ENCODE measurements around the gene ARL11. TPM values are rescaled to one million over a fixed set of nuclear protein-coding genes. Genes with fewer than 3 reads are reported as not detected.

ARL11 gene
- 1 to 10 TPM in 3 of 4 donors, not detected in 1; 1.5 to 6.1 (median 2.8) TPM for total RNA-seq

- no peak for TF ChIP-seq CTCF (IDR thresholded peaks at IDR 0.05; ENCODE audit: low read depth)
Measured at GRCh38 chr13:49627831-49628652, at the start of gene ARL11. ARL11 (plus strand) TSS chr13:49628507; CDS start chr13:49630448, 1,941 bp downstream.

DNA sequence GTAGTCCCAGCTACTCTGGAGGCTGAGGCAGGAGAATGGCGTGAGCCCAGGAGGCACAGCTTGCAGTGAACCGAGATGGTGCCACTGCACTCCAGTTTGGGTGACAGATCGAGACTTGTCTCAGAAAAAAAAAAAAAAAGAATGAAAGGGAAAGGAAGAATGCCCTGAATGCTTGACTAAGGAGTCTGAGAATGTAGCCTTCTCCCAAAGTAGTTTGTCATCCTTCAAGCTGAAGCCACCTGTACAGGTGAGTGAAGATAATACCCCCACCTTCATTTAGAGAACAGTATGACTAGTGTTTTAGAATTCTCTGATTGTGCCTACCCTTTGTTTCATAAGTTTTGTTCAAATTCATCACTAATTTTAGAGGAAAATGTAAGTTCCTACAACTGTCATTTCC lies 48.8 kb upstream of the ARL11 start:
- TF ChIP-seq CTCF (IDR thresholded peaks at IDR 0.05; ENCODE audit: low read depth) = no peak

- TF ChIP-seq CTCF (IDR thresholded peaks at IDR 0.05; ENCODE audit: low read depth) = no peak
Measured at GRCh38 chr13:49580980-49581680, 47.2 kb upstream of the ARL11 start.

DNA sequence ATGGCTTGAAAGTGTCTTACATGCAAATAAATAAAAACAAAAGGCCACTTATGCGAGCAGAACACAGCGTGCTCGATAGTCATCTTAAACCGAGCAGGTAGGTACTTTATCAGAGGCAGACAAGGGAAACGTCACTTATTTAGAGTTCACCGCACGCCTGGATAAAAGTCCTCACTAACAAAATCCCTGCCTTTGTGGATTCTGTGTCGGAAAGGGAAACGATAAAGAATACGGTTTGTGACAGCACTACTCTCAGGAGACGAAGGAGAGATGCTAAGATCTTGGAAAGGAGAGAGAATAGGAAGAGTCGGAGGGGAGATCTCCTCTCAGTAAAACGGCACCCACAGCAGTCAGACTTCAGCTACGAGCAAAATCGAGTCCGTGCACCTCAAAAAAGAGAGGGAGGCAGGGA lies 43.5 kb upstream of the ARL11 start:
- TF ChIP-seq CTCF (IDR thresholded peaks at IDR 0.05; ENCODE audit: low read depth) = no peak

DNA sequence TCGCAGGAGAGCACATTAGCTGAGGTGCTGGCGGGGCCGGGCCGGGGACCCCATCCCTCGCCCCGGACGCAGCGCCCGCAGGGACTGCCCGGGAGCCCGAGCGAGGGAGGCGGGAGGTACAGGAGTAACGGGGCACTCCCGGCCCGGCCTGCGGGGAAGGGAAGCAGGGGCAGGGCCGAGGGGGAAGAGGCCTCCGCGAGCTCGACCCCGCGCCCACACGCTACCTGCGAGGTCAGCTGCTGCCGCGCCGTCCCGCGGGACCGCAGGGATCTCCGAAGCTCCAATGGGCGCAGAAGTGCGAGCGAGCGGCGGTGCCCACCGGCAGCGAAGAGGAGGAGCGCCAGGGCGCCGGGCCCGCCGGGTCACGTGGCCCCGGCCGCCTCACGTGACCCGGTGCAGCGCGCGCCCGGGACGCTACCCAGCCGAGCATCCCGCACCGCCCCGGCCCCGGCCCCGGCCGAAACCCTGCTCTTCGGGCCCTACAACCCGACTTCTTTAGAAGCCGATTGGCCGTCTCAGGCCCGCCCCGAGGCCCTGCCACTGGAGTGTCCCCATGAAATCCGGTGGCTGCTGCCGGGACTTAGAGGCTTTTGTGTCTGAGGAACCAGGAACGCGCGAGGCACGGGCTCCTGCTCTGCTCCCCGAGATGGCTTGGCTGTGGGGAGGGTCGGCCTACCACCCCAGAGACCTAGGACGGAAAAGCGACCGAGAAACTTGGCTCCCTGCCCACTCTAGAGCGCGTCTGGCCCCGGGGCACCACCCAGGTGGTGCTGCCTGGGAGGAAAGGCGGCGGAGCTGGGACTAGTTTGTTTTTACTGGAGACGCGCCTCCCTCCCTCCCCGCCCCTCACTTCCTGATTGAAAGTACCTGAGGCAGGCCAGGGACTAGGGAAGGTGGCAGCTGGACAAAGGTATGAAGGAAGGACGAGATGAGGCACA lies 42.8 kb upstream of the ARL11 start, which contains the start of gene RCBTB1:
TSS of gene RCBTB1 (minus strand) at position 339 of the 938 bp plus-strand sequence. CDS start 18,279 bp downstream, outside the sequence.
- TF ChIP-seq CTCF (IDR thresholded peaks at IDR 0.05; ENCODE audit: low read depth) = no peak

DNA sequence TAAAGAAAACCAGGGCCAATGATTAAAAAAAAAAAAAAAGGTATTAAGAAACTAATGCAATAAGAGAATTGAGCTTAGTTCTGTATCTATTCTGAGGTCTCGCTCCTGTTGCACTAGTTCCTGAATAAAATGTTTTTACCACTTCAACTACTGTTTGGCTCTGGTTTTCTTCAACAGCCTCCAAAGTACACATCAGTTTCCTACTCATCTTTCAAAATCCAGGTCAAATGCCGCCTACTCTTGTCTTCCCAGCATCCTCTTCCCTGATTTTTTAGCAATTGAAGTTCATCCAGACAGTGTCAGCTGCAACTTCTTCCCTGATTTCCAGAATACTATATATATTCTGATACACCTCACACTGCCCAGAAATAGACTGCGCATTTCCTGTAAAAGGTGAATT lies 41.6 kb upstream of the ARL11 start:
- TF ChIP-seq CTCF (IDR thresholded peaks at IDR 0.05; ENCODE audit: low read depth) = no peak
